Sigmoid colon (tissue), 4 donors: ENCODE results near the gene PEPD.

ENCODE experiments used
- CTCF ChIP-seq, 4 experiments: fragments of 450-650 bp in 3 of 4; fragments of 200-600 bp in 1 of 4; IDR thresholded peaks; one replicate each; pipeline ENCODE4 v1.5.1; 2016 to 2019; ENCODE audit warnings: antibody characterized with exemption in 4 of 4, mild to moderate bottlenecking in 3 of 4, moderate library complexity in 2 of 4
- EP300 ChIP-seq, 4 donors: sonication (generic); formaldehyde crosslinking; IDR thresholded peaks; one replicate each; pipeline ENCODE4 v1.6.1; 2017; ENCODE audit warnings: antibody characterized with exemption in 4 of 4
- POLR2A ChIP-seq, 2 donors: fragments of 450-650 bp; IDR thresholded peaks; one replicate each; pipeline ENCODE4 v1.6.1; 2016; ENCODE audit warnings: antibody characterized with exemption in 2 of 2, mild to moderate bottlenecking in 2 of 2, moderate library complexity in 2 of 2
- POLR2AphosphoS5 ChIP-seq, 4 donors: sonication (generic); formaldehyde crosslinking; IDR thresholded peaks; one replicate each; pipeline ENCODE4 v1.6.1; 2017; ENCODE audit warnings: antibody characterized with exemption in 4 of 4

GRCh38 chr19:33464733-33465115 lies 56.9 kb downstream of the PEPD start:
- TF ChIP-seq CTCF (IDR thresholded peaks at IDR 0.05): no peak
- TF ChIP-seq POLR2AphosphoS5 (IDR thresholded peaks at IDR 0.05): no peak
- no peak for TF ChIP-seq POLR2A (IDR thresholded peaks at IDR 0.05)
- TF ChIP-seq EP300 (IDR thresholded peaks at IDR 0.05): no peak
